Fibroblast of peridontal ligament (primary cell): ENCODE results near the gene JMJD1C.
"Not testable (repeated sequence)": the region's sequence is repeated elsewhere in the genome, so short reads cannot be mapped to it uniquely, and the experiment has no call there.

ENCODE experiments used
- DNase-seq: peaks from one replicate; pipeline ENCODE4 v3.0.0-alpha.2; 2010; ENCODE audit errors: extremely low read depth

Gene JMJD1C

GRCh38 chr10:63365976-63366765 is 99.6 kb downstream of the JMJD1C start:
- no peak for DNase-seq

DNA sequence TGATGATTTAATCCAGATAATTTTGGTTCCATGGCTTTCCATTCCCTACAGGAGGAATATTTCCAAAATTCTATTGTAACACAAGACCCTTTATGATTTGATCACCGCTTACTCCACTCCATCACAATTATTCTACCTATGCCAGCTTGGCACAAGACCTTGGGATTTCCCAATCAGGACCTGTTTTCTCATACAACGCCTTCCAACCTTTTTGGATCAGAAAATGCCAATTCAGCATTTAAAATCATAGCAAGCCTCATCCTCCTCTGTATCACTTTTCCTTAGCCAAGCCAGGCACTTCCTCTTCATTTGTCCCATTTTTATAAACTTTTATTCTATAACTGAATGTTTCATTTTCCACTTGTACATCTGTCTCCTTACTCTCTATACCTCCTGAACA is 100.9 kb downstream of the JMJD1C start:
- DNase-seq, result no peak

DNA sequence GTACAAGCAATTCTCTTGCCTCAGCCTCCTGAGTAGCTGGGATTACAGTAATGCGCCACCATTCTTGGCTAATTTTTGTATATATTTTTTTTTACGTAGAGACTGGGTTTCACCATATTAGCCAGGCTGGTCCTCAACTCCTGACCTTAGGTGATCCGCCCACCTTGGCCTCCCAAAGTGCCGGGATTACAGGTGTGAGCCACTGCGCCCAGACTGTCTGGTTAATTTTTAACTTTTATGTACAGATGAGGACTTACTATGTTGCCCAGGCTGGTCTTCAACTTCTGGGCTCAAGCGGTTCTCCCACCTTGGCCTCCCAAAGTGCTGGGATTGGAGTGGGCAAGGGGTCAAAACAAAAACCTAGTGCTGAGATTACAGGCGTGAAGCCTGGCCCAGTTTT is 101.8 kb downstream of the JMJD1C start:
- no peak for DNase-seq

DNA sequence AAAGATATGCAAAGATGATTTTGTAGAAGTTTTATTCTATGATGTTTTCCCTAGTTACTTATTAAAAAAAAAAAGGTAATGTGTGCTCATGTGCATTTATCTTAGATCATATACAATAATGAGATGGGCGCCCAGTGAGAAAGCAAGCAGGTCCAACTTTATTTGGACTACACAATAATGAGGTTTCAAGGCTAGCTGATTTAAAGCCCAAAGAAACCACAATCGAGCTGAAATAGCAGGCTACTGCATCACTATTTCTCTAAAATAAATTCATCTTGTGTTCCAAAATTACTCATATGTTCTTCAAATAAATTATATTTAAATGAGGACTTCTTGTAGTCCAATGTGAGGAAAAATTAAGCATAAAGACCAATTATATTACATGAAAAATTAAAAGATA is 110.1 kb downstream of the JMJD1C start:
- no peak for DNase-seq

DNA sequence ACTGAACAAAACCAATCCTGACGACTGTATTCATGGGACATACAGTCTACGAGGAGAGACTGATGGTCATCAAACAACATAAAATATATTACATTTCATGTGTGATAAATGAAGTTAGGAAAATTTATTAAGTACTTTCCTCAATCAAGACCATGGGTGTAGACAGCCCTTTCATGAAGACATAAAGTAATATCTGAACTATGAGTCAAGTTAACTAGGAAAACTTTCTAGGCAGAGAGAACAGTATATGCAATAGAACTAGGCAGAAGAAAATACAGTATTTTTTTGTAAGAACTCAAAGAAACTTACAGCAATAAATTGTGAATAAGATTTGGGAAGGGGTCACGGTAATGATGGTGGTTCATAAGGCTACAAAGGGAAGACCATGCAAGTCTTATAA is 112.8 kb downstream of the JMJD1C start:
- no peak for DNase-seq

DNA sequence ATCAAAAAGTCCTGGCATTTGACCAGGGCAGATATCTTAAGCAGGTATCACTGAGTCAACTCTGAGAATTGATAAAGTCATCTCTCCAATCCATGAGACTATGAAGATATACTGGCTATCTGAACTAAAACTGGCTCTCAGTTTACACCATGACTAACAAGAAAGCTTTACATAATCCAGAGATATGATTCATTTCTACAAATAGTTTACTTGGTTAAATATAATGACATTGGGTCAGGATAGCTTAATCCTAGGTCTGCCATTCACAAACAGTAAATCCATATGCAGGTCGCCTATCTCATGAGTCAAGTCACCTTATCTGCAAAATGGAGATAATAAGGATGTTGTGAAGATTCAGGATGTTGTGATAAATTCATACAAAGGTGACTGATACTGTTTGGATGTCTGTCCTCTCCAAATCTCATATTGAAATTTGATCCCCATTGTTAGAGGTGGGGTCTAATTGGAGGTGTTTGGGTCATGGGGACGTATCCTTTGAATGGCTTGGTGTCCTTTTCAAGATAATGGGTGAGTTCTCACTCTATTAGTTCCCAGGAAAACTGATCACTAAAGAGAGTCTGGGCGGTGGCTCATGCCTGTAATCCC is 117.4 kb downstream of the JMJD1C start:
- no peak for DNase-seq

DNA sequence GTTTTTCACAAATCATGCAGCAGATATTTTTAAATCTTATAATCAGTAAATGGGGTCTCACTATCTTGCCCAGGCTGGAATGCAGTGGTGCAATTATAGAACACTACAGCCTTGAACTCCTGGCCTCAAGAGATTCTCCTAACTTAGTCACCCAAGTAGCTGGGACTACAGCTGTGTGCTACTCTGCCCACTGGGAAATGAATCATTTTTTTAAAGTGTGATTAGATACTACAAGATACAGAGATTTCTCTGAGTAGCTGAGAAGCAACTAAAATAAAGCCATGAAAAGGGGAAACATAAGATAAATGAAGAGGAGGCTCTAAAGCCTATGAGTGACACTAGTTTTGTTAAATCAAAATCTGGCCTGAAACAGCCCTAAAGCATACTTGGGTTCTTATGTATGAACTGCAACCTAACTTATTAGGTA is 119.7 kb downstream of the JMJD1C start:
- DNase-seq, result peak; percentile 58

- DNase-seq, result no peak
Observed at GRCh38 chr10:63344269-63344668, 121.5 kb downstream of the JMJD1C start.

DNA sequence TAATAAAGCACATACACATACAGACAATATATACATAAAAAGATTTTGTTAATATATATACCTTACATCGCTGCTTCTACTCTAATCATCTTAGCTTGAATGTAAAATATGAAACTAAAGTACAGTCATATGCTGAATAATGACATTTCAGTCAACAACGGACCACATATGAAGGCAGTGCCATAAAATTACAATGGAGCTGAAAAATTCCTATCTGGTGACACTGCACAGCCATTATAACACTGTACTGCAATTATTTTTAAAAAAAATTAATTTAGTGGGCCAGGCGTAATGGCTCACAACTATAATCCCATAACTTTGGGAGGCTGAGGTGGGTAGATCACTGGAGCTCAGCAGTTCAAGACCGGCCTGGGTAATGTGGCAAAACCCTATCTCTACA is 122.3 kb downstream of the JMJD1C start:
- no peak for DNase-seq

DNA sequence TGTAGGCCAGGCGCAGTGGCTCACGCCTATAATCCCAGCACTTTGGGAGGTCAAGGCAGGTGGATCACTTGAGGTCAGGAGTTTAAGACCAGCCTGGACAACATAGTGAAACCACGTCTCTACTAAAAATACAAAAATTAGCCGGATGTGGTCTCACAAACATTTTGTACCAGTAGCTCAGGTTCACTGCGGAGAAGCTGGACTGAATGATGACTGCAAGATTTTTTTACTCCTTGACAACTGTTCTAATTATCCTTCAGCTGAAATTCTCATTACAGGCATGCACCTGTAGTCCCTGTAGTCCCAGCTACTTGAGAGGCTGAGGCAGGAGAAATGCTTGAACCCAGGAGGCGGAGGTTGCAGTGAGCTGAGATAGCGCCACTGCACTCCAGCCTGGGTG is 126.1 kb downstream of the JMJD1C start:
- not testable (repeated sequence) for DNase-seq

DNA sequence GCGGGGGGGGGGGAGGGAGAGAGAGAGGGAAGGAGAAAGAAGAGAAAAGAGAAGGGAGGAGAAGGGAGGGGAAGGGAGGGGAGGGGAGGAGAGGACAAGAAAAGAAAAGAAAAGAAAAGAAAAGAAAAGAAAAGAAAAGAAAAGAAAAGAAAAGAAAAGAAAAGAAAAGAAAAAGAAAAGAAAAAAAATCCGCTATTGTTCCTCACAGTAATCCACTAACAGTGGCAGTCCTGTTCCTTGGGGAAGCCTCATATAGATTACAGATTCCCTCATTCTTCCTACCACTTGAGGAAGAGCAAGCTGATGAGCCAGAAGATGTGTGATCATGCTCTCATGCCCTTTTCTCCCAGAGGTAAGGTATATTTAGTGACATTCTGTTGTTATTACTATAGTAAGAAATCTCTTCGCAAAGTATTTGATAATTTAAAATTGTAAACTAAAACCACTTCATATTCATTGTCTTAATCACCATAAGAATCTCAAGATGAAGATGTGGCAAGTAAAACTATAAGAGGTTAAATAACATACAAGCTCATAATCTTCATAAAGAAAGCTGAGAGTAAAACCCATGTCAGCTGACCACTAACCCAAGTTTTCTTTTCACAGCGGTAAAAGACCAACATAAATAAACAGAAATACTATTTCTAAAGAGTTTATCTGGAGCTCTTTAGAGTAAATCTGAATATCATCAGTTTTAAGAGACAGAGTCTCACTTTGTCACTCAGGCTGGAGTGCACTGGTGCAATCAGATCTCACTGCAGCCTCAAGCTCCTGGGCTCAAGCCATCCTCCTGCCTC is 128.1 kb downstream of the JMJD1C start:
- DNase-seq, result peak; percentile 32

DNA sequence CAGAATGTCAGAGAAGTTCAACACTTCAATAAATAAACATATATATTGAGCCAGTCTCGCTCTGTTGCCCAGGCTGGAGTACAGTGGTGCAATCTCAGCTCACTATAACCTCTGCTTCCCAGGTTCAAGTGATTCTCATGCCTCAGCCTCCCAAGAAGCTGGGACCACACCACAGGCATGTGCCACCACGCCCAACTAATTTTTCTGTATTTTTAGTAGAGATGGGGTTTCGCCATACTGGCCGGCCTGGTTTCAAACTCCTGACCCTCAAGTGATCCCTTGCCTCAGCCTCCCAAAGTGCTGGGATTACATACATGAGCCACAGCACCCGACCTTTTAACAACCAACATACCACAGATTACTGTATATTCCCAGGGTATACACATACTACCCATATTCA is 134.2 kb downstream of the JMJD1C start:
- DNase-seq, result peak; percentile 41

- DNase-seq, result no peak
Observed at GRCh38 chr10:63324495-63324854, 141.3 kb downstream of the JMJD1C start.

DNA sequence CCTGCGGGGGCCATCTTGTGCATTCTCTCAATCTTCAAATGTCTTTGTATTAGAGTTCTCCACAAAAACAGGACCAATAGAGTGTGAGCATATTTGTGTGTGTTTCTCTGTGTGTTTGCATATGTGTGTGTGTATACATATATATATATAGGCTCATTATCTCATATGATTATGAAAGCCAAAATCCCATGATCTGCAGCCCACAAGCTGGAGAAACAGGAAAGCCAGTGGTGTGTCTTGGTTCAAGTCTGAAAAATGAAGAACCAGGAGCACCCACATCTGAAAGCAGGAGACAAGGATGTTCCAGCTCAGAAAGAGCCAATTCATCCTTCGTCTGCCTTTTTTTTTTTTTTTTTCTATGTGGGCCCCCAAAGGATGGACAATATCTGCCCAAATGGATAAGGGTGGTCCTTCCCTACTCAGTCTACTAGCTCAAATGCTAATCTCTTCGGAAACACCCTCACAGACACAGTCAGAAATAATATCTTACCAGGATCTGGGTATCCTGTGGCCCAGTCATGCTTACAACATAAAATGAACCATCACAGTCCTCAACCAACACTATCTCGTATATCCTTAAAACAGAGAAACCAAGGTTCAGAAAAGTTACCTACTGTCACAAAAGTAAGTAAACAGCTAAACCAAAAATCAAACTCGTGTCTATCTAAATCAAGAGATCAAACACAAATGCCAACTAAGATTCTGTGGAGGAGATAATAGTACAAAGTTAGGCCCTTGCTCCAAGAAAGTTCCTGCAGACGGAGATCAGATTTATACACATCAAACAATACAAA is 141.9 kb downstream of the JMJD1C start:
- DNase-seq, result no peak

GRCh38 chr10:63320683-63321082 is 145.1 kb downstream of the JMJD1C start:
- DNase-seq, result no peak

- no peak for DNase-seq
Observed at GRCh38 chr10:63319231-63319630, 146.5 kb downstream of the JMJD1C start.

DNA sequence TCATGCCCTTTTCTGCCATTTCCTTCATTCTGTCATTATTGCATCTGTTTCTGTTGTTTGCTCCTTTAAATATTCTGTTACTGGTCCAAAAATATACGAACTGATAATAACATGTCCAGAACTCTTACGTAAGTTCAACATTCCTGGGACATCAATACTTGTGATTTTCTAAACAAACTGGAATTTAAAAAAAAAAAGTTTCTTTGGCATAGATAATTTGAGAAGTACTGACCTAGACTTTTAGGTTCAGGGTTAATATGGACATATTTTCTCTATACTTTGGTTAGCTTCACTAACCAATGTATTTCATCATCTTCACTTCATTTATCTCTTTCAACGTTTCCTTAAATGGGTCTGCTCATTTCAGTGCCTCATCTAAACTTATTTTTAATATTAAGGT is 147.3 kb downstream of the JMJD1C start:
- DNase-seq, result peak; percentile 24

- DNase-seq, result no peak
Observed at GRCh38 chr10:63314020-63314419, 151.8 kb downstream of the JMJD1C start.

DNA sequence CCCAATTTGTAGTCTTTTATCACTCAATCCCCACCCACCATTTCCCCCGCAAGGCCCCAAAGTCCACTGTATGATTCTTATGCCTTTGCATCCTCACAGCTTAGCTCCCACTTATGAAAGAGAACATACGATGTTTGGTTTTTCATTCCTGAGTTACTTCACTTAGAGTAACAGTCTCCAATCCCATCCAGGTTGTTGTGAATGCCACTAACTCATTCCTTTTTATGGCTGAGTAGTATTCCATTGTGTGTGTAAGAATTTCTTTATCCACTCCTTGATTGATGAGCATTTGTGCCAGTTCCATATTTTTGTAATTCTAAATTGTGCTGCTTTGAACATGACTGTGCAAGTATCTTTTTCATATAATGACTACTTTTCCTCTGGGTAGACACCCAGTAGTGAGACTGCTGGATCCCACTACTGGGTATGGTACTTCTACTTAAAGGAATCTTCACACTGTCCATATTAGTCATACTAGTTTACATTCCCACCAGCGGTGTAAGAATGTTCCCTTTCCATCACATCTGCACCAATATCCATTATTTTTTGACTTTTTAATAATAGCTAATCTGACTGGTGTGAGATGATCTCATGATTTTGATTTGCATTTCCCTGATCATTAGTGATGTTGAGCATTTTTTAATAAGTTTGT is 152.6 kb downstream of the JMJD1C start:
- no peak for DNase-seq

DNA sequence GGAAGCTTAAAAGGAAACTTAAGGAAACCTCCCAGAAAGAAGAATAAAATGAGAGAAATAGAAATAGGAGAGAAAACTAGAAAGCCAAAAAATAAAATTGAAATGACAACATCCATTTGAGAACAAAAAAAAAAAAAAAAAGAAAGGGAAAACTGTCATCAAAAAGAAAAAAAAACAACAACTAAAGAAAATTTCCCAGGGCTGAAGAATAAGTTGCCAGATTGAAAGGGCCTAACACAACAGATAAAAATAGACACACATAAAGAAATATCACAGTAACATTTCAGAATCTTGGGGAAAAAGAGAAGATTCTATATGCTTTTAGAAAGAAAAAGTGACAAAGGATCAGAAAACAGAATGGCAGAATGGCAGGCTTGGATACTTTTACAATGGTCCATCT is 157.1 kb downstream of the JMJD1C start:
- no peak for DNase-seq

GRCh38 chr10:63304146-63304545 is 161.6 kb downstream of the JMJD1C start:
- no peak for DNase-seq

GRCh38 chr10:63300801-63301200 is 165.0 kb downstream of the JMJD1C start:
- no peak for DNase-seq
